GM18873 (cell line): Measurements from ENCODE around the gene ARL8A.
"Not testable (repeated sequence)": the region's sequence is repeated elsewhere in the genome, so short reads cannot be mapped to it uniquely, and the experiment has no call there.

Experiments used
- ATAC-seq: cut with Tn5 transposase; IDR thresholded peaks from one replicate; pipeline ENCODE4 v1.9.1; 2021; ENCODE audit warnings: mild to moderate bottlenecking, moderate library complexity, moderate number of reproducible peaks; ENCODE audit not compliant: unreplicated experiment, low FRiP score

ARL8A gene

DNA sequence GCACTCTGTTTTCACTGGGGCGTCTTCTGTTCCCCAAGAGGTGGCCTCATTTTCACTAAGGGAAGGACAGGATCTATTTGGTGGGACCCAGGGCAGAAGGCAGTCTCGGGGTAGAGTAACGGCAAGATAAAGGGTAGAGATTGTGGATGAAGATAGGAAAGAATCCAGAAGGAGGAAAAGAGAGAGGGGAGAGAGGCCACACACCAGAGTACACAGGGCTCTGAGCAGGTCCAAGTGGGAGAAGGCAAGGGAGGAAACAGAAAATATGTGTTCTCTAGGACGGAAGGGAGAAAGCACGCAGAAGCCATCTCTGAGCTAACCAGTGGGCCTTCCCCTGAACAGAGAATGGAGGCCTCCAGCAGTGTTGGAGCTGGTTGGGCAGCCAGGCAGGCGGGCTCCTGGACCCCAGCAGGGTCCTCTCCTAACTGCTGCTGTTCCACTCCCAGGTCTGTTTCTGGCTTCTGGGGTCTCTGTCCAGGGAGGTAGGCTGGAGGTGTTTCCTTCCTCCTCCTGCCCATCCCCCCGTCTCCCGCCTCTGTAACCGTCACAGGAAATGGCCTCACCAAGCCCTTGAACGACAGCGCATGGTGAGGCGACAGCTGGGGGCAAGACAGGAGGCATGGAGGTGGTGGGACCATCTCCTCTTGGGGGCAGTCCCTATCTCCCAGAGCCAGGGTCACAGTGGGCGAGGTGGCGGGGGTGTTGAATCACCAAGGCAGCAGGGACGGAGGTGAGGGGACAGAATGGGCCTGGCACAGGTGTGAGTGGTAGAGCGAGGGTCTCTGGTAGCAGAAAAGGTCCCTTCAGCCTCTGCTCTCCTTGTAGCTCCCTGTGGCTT, 15.2 kb upstream of the ARL8A start:
- no peak for ATAC-seq

DNA sequence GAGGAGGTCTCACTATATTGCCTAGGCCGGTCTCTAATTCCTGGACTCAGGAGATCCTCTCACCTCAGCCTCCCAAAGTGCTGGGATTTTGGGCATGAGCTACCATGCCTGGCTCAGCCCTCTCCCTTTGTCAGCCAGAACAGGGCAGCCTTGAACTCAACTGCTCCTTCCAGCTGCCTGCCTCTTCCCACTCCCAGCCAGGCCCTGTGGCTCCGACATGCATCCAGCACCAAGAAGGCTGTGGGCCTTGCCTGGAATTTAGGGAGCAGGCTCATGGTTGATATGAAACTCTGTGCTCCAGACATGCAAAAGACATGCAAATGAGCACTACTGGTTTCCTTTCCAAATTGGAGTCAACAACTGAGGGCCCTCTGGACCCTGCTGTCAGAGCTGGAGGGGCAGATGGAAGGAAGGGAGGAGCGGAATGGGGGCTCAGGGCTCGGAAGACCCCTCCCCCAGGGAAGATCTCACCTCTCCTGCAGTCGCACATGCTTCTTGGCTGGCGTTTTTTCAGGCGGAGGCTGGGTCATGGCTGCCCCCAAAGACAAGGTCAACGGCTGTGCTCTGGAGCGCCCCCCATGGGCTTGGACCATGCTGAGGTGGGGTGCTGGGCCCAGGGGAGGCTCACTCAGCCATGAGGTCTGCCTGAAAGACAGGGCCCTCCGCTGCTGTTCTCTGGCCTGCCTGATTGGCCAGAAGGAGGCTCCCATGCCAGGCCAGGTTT, 14.4 kb upstream of the ARL8A start:
- no peak for ATAC-seq

DNA sequence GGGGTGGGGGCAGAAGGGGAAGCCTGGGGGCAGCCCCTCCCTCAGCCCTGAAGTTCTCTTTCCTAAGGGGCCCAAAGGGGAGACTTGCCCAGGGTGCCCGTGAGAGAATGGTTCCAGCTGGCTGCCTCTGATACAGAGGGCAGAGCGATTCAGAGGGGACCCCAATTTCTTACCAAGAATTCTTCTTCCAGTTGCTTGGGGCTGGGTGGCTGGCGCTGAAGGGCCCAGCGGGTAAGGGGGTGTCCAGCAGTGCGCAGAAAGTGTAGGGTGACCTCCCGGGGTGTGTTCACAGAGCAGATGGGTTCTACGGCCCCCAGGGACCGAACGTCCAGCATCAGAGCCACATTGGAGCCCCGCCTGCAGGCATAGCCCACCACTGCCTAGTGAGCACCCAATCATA, 13.4 kb upstream of the ARL8A start:
- no peak for ATAC-seq

DNA sequence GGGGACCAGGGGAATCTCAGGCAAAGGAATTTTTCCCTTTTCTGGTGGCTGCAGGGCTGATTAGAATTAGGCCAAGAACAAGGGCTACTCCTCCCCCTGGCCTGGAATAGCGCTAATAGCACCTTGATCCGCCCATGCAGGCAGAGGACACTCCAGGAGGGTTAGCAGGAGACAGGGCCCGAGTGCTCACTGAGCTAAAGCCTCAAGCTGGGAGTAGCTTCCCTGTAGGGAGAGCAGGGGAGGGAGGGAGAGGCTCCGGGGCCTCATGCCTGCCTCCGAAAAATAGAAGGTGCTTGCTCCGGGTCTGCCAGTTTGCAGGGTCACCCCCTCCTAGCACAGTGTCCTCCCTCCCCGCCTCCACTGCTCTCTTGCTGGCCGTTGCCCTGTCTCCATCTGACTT, 12.1 kb upstream of the ARL8A start:
- ATAC-seq, result no peak

DNA sequence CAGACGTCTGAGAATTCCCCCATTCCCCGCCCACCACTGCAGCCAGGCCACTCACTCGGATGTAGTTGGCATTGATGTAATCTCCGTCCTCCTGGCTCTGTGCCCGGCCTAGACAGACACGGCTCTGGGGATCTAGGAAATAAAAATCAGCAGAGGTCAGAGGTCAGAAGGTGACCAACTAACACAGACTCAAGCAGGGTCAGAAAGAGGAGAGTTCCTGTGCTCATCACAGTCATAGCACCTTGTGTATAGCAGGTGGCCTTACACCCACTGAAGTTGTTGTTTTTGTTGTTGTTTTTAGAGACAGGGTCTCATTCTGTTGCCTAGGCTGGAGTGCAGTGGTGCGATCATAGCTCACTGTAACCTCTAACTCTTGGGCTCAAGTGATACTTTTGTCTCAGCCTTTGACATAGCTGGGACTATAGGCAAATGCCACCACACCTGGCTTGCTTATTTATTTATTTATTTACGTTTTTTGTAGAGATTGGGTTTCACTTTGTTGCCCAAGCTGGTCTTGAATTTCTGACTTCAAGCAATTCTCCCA, 11.0 kb upstream of the ARL8A start:
- no peak for ATAC-seq

DNA sequence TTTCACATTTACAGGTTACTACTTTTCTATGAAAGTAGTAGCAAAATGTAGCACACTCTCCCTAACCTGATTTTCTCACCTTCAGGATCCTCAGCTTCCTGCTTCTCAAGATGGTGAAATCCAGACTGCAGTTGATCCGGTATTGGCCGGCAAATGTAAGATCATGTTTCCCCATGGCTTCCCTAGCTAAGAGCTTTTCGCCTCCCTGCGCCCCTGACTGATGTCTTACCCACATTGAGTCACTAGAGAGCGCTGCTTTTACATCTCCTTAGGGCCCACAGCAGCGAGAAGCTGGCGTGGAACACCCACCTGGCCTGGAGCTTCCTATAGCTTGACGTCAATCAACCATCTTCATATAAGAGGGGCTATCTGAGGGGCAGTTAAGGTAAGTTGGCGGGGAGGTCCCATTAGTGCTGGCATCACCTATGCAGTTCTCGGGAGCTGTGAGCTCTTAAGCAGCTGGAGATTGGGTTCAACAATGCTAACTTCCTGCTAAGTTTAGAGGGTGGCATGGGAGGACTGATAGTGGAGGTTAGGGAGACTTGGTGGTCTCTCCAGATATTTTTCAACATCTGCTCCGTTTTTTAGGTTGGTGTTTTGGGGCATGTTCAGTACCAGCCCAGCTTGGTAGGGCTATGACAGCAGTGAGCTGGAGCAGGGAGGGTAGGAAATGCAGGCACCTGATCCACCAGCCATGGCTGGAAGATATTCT, 10.4 kb upstream of the ARL8A start:
- ATAC-seq, result no peak

DNA sequence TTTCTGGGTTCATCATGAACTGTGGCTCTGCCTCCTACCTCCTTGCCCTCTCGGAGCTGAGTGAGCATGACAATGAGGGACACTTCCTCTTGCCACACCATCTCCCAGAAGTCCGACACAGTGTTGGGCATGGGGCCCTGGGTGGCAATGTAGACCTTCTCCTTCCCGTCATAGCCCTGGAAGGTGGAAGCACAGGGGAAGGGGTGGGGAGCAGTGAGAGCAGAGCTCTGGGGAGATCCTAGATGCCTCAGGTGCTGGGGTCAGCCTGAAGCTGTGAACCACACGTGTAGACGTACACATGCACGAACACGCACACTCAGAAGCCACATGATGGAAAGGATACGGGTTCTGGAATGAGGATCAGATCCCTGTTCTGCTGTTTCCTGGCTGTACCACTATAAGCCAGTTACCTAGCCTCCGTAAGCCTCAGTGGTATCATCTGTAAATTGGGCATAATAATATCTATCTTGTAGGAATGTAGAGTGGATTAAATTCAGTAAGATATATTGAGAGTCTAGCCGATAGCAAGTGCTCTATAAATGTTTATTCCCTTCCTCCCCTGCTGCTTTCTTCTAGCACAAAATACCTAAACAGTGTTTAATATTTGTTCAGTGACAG, 9.7 kb upstream of the ARL8A start:
- no peak for ATAC-seq

DNA sequence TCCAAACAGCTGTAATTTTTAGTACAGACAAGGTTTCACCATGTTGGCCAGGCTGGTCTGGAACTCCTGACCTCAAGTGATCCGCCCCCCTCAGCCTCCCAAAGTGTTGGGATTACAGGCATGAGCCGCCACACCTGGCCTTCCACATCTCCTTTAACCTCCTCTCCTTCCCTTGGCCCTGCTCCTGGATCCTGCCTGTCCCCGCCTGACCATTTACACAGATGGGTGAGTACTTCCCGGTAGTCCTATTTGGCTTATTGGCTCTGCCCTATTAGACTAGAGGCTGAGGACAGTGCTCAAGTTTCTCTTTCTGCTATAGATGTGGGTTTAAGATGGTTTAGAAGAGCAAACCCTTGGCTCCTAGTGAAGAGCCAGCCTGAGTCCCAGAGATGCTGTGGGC, 8.7 kb upstream of the ARL8A start:
- no peak for ATAC-seq

DNA sequence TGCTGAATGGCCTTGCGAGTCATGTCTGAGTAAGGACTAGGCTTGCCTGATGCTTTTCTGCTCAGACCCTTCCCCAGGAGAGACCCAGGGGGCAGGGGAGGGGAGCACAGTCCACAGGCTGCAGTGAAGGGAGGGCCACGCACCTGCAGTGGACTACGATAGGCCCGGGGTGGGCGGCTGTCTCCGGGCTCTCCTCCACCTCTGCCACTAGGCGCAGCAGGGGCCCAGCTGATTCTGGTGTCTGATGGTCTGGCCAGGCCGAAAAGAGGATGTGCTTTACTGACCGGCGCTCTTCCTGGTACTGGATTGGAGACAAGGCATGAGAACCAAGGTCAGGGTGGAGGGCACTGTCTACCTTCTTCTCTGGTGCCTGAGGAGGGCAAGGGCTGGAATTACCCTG, 7.9 kb upstream of the ARL8A start:
- no peak for ATAC-seq

DNA sequence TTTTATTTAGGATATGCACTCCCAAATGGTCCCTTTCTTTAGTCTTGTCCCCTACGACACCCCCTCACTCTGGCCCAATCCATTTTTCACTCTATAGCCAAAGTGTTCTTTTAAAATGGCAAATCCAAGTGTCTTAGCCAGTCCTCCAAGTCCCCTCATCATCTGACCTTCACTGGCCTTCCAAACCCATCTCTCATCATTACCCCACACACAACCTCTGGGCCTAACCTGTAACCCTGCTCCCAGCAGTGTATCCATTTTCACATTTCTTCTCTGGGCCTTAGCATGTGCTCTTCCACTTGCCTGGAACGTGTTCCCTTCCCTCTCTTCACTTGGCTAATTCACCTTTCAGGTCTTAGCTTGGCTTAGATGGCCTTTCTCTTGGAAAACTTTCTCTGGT, 6.5 kb upstream of the ARL8A start:
- ATAC-seq, result no peak

DNA sequence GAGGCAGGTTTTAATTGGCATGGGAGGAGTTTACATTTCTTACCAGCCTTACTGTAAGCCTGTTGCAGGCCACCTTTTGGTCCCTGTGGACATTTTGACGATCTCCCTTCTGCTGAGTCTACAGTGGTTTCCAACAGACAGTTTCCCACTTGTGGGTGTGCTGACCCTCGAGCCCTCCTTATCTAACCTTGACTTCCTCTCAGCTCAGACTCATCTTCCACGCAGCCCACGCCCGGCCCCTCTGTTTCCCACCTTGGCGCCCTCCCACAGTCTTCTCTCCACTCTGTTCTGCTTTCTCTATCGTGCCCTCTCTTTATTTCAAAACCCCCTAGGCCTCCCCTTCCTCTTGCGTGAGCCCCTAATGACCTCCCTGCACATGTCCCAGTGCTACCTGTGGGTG, 6.1 kb upstream of the ARL8A start:
- no peak for ATAC-seq

DNA sequence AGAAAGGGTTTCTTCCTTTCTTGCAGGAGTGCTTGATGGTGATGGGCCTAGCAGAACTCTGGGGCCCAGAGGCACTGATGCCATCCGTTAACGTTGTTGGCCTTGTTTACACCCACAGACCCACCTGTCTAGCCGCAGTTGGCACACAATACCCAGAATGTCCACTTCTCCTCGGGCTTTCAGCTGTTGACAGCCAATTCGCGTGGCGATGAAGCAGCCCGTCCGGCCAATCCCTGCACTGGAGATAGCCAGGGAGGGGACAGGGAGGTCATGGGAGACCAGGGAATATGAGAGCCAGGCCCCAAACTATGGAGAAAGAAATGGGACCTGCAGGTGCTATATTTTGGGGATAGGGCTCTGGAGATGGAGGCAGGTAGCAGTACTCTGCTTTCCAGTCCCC, 5.7 kb upstream of the ARL8A start:
- no peak for ATAC-seq

DNA sequence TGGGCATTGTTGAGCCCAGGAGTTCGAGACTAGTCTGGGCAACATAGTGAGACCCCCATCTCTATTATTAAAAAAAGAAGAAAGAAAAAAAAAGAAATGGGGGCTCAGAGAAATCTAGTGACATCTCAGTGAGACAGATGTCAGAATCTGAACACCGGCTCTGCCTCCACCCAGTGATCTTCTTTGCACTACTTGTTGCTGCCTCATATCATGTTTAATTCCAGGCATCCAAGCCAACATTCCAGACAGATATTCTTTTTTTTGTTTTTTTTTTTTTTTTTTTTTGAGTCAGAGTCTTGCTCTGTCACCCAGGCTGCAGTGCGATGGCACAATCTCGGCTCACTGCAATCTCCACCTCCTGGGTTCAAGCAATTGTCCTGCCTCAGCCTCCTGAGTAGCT, 5.0 kb upstream of the ARL8A start:
- no peak for ATAC-seq

DNA sequence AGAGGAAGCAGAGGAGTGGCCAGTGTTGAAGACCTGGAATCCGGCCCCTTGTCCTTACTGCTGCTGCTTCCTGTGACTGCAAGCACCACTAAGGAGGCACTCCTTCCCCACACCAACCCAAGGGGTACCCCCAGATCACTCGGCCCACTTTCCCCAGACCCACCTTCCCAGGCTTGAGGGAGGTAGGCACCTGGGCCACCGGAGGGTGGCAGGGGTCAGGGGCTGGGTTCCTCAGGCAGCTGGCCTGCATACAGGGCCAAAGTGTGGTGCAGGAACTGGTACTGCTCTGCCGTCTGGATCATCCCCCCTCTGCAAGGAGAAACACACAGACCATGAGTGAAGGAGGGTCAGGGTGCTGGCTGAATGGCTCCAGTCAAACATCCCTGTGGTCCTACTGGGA, 3.9 kb upstream of the ARL8A start:
- no peak for ATAC-seq

DNA sequence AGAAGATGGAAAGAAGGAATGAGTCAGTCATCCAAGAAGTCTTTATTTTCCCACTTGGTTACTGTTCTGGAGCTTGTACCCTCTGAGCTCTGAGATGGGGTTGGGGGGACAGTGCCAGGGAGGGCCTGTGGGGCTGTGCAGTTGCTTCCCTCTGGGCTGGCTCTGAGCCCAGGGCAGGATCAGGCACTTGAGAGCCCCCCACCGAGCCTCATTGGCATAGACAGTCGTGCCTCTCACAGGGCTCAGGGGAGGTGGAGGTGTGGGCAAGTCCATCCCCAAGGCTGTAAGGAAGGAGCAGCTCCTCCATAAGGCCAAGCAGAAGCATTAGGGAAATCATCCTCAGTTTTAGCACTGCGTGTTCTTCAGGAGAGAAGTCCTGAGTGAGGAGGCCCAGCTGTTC, 2.5 kb upstream of the ARL8A start:
- ATAC-seq, result no peak

DNA sequence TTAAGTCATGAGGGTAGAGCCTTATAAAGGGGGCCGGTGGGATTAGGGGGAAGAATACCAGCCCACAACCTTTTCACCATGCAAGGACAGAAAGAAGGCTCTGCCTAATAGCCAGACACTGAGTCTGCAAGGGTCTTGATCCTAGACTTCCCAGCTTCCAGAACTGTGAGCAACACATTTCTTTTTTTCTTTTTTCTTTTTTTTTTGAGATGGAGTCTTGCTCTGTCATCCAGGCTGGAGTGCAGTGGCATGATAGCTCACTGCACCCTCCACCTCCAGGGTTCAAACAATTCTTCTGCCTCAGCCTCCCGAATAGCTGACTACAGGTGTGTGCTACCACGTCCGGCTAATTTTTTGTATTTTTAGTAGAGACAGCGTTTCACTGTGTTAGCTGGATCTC, 1.7 kb upstream of the ARL8A start:
- ATAC-seq, result no peak

DNA sequence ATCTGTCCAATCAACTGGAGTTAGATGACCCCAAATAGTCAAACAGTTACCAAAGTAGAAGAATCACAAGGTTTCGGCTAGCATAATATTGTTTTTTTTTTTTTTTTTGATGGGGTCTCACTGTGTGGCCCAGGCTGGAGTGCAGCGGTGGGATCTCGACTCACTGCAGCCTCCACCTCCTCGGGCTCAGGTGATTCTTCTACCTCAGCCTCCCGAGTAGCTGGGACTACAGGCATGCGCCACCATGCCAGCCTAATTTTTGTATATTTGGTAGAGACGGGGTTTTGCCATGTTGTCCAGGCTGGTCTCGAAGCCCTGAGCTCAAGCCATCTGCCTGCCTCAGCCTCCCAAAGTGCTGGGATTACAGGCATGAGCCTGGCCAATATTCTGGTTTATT, 1.2 kb upstream of the ARL8A start:
- ATAC-seq, result not testable (repeated sequence)

DNA sequence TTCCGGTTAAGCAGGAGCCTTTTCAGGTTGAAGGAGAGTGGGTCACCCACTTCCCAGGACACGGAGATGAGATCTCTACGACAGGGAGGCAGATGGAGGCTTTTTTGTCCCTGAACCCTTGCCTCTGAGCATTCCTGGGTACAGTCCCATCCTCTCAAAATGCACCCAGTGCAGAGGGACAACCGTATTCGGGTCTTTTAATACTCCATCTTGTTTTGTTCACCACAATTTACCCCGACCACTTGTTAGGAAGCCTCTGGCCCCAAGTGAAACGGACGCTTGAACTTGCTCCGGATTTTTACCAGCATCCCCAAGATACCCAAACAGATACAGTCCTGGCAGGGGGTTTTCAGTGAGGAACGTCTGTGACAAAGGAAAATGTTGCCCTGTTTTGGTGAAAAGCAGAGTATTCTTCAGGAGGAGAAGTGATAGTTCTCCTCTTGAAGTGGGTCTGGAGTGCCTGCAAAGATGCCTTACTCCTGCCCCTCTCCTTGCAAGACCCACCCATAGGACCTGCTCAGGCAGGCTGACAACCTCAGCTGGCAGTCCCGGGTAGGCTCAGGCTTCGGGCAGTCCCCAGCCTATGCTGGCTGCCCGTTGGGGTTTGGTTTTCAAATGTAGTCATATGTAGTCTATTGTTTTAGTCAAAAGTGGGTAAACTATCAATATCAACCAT, 669 bp upstream of the ARL8A start:
- ATAC-seq, result no peak

DNA sequence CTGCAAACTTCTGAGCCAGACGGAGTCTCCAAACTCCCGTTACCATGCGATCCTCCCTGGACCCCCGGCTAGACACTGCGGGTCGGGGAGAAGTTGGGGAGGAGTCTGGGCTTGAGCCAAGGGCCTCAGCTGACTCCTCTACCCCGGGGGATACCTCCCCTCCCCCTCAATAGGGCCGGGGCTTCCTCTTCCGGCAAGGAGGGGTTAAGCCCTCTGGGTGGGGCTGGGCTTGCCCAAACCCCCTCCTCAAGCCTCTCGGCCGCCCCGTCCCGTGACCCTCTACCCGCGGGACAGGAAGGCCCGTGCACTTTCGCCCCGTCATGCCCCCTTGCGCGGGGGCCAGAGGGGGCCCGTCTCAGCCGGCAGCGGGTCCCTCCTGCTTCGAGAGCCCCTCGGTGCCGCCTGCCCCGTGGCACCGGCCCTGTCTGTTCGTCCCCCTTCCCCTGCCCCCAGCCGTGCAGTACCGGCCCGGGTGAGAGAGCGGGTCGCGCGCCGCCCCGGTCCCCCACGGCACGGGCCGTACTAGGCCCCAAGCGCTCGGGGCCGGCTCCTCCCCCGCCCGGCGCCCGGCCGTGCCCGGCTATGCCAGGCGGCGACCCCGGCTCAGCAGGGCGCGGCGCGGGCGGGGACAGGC, 652 bp downstream of the ARL8A start:
- no peak for ATAC-seq
